Calu3 (cell line): Measurements from ENCODE around the gene YWHAE. TPM values are rescaled to one million over a fixed set of nuclear protein-coding genes. Genes with fewer than 3 reads are reported as not detected.

Experiments used
- BruUV-seq: library from RNA; stranded (reverse); fragments of 400-500 nt; replicated peaks from 2 replicates; lab custom pipeline; 2021; lab: Mats Ljungman, UMichigan
- CTCF ChIA-PET: fragments of 300-600 bp; sonication (Branson Sonifier 250); formaldehyde crosslinking; loops from one replicate; lab custom pipeline; 2022; ENCODE audit warnings: antibody characterized with exemption; lab: Charles Lee
- DNase-seq: peaks from one replicate; pipeline ENCODE4 v3.0.0; 2022
- H3K27ac Mint-ChIP-seq: one replicate; pipeline ENCODE4 v1.8.0; 2022; ENCODE audit warnings: mixed read lengths; ENCODE audit not compliant: unreplicated experiment
- H3K27me3 Mint-ChIP-seq: one replicate; pipeline ENCODE4 v1.8.0; 2022; ENCODE audit warnings: mixed read lengths; ENCODE audit not compliant: unreplicated experiment
- H3K36me3 Mint-ChIP-seq: one replicate; pipeline ENCODE4 v1.8.0; 2022; ENCODE audit warnings: mild to moderate bottlenecking, moderate library complexity, mixed read lengths; ENCODE audit not compliant: insufficient read depth, unreplicated experiment
- H3K4me1 Mint-ChIP-seq: one replicate; pipeline ENCODE4 v1.8.0; 2022; ENCODE audit warnings: mild to moderate bottlenecking, low read depth, mixed read lengths; ENCODE audit not compliant: unreplicated experiment
- H3K4me3 Mint-ChIP-seq: one replicate; pipeline ENCODE4 v1.8.0; 2022; ENCODE audit warnings: mild to moderate bottlenecking, low read depth, moderate library complexity, mixed read lengths; ENCODE audit not compliant: unreplicated experiment
- H3K9me3 Mint-ChIP-seq: one replicate; pipeline ENCODE4 v1.8.0; 2022; ENCODE audit warnings: low read depth, mixed read lengths; ENCODE audit not compliant: unreplicated experiment
- CTCF ChIP-seq: fragments of 200-600 bp; IDR thresholded peaks from one replicate; pipeline ENCODE4 v1.8.0; 2022; ENCODE audit warnings: antibody characterized with exemption; ENCODE audit not compliant: unreplicated experiment
- intact Hi-C: fragments of 100-400 bp; cut with micrococcal nuclease; formaldehyde crosslinking; loops from one replicate; pipeline ENCODE4 v1.10.0; 2022; ENCODE audit not compliant: unreplicated experiment
- total RNA-seq: library from RNA; stranded (reverse); gene quantifications from 2 replicates; pipeline ENCODE4 v1.2.3, GENCODE V29; 2022

The YWHAE gene
- total RNA-seq, 1 experiment from 2014 or later = 504 TPM

DNA sequence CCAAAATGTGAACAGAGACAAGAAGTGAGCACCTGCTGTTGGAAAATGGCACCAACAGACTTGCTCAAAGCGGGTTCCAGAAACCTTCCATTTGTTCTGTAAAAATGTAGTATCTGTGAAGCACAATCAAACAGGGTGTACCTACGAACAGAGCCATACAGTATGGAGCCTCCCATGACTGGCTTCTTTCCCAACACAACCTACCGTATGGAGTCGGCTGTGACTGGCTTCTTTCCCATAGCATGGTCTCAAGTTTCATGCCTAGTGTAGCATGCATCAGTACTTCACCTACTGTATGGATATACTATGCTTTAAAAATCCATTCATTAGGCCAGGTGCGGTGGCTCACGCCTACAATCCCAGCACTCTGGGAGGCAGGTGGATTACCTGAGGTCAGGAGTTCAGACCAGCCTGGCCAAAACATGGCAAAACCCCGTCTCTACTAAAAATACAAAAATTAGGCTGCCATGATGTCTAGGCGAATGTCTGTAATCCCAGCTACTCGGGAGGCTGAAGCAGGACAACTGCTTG is 26.2 kb downstream of the YWHAE start:
- no peak for TF ChIP-seq CTCF
- peaks cover 29% of the 10 kb centered on the region for H3K4me1 Mint-ChIP-seq
- peaks cover 14% of the 10 kb centered on the region for H3K36me3 Mint-ChIP-seq
- CTCF ChIA-PET = interaction anchor here (0.7 to 1.3 kb wide), 2 partner anchors 8 to 19 kb away, joined by 5 read pairs; no protein-coding TSS in a partner anchor
- no peak for DNase-seq
- no peaks in the 10 kb centered on the region for H3K9me3 Mint-ChIP-seq
- BruUV-seq = no TSS peak
- intact Hi-C loops = no loop called here
- H3K4me3 Mint-ChIP-seq = no peak overlapping the region
- H3K27me3 Mint-ChIP-seq = no peaks in the 10 kb centered on the region
- H3K27ac Mint-ChIP-seq = no peak overlapping the region

- intact Hi-C loops = no loop called here
- Mint-ChIP-seq H3K4me3 (no peak overlapping the region), H3K36me3 (peaks cover 23% of the 10 kb centered on the region), H3K4me1 (peaks cover 31% of the 10 kb centered on the region), H3K9me3 (no peaks in the 10 kb centered on the region), H3K27ac (no peak overlapping the region), H3K27me3 (no peaks in the 10 kb centered on the region)
- no peak for DNase-seq
- CTCF ChIA-PET = no interaction called here
- TF ChIP-seq CTCF = no peak
- no TSS peak for BruUV-seq
These were observed 27.4 kb downstream of the YWHAE start for GRCh38 chr17:1372618-1373017.

DNA sequence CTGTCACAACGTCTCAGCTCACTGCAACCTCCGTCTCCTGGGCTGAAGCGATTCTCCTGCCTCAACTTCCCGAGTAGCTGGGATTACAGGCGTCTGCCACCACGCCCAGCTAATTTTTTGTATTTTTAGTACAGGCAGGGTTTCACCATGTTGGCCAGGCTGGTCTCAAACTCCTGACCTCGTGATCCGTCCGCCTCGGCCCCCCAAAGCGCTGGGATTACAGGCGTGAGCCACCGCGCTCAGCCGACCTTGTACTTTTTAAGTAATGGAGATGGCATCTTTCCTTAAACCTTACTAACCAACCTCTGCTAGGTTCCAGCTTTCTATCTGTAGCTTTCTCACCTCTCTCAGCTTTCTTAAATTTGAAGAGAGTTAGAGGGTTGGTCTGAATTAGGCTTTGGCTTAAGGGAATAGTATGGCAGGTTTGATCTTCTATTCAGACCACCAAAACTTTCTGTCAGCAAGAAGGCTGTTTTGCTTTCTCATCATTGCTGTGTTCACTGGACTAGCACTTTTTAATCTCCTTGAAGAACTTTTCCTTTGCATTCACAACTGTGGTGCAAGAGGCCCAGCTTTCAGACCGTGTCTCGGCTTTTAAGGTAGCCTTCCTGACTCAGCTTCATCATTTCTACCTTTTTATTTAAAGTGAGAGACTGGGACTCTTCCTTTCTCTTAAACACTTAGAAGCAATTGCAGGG is 28.0 kb downstream of the YWHAE start:
- Mint-ChIP-seq H3K4me3 (no peak overlapping the region), H3K4me1 (peaks cover 31% of the 10 kb centered on the region), H3K9me3 (no peaks in the 10 kb centered on the region), H3K27me3 (no peaks in the 10 kb centered on the region), H3K36me3 (peaks cover 29% of the 10 kb centered on the region), H3K27ac (no peak overlapping the region)
- CTCF ChIA-PET = interaction anchor here (0.7 kb wide), 2 partner anchors 75 to 146 kb away, joined by 5 to 6 read pairs; no protein-coding TSS in a partner anchor
- no peak for TF ChIP-seq CTCF
- intact Hi-C loops = no loop called here
- DNase-seq = no peak
- BruUV-seq = no TSS peak

DNA sequence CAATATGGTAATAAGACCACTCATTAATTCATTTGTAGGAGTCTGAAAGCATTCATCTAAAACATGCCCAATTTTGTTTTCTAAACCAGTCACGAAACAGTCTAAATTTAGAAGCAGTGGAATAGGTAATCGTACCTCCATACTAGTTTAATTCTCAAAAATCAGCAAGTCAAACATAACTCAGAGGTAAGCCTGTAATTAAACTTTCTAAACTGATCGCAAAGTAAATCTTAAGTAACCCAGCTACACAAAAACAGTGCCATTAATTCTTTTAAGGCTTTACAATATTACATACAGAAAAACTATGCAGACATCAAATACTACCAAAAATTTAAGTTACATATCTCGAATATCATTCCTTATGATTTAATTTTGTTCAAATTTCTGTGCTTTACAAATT is 31.4 kb downstream of the YWHAE start:
- no peaks in the 10 kb centered on the region for H3K27me3 Mint-ChIP-seq
- H3K9me3 Mint-ChIP-seq = no peaks in the 10 kb centered on the region
- intact Hi-C loops = loop anchor here (10.0 kb wide), 1 partner anchor 86 kb away; the partner anchor contains the start of gene CRK
- H3K27ac Mint-ChIP-seq = no peak overlapping the region
- no peak overlapping the region for H3K4me3 Mint-ChIP-seq
- CTCF ChIA-PET = no interaction called here
- TF ChIP-seq CTCF = no peak
- H3K4me1 Mint-ChIP-seq = peaks cover 14% of the 10 kb centered on the region
- no TSS peak for BruUV-seq
- peaks cover 36% of the 10 kb centered on the region for H3K36me3 Mint-ChIP-seq
- no peak for DNase-seq
